ENCODE data around the gene LDB3.
"Not testable (repeated sequence)": the region's sequence is repeated elsewhere in the genome, so short reads cannot be mapped to it uniquely, and the experiment has no call there.

Gene LDB3, protein sequence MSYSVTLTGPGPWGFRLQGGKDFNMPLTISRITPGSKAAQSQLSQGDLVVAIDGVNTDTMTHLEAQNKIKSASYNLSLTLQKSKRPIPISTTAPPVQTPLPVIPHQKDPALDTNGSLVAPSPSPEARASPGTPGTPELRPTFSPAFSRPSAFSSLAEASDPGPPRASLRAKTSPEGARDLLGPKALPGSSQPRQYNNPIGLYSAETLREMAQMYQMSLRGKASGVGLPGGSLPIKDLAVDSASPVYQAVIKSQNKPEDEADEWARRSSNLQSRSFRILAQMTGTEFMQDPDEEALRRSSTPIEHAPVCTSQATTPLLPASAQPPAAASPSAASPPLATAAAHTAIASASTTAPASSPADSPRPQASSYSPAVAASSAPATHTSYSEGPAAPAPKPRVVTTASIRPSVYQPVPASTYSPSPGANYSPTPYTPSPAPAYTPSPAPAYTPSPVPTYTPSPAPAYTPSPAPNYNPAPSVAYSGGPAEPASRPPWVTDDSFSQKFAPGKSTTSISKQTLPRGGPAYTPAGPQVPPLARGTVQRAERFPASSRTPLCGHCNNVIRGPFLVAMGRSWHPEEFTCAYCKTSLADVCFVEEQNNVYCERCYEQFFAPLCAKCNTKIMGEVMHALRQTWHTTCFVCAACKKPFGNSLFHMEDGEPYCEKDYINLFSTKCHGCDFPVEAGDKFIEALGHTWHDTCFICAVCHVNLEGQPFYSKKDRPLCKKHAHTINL

DNA sequence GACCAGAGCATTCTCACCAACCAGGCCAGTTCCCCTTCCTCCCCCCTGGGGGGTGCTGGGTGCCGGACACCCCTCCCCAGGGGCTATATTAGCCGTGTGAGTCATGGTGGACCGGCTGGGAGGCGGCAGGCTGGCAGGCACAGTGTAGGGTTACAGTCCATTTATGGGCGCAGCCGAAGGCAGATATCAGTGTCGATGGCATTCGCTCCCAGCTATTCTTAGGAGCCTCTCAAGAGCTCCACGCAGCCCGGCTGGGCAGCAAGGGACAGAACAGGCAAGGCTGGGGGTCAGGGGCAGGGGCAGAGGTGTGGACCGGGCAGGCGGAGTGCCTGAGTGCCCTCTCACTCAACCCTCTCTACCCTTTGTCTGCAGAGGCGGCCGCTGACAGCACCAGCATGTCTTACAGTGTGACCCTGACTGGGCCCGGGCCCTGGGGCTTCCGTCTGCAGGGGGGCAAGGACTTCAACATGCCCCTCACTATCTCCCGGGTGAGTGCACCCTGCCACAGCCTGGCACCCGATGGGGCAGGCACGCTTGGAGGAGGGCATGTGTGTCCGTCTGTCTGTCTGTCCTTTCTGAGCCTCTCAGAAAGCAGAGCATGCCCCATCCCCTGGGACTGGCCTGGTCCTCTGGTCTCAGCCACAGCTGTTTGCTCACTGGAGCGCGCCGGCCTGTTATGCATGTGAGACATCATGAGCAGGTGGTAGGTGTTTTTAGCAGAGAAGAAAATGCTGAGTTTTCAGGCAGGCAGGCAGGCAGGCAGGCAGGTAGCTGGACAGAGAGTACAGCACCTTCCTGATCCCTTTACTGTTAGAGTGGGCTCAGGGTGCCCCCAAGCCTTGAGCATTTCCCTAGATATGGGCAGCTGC is at the start of gene LDB3:
Gene LDB3 (plus strand): TSS at position 215 of the 869 bp plus-strand sequence. CDS start 181 bp downstream, at position 396.
- DNase-seq = no peak

DNA sequence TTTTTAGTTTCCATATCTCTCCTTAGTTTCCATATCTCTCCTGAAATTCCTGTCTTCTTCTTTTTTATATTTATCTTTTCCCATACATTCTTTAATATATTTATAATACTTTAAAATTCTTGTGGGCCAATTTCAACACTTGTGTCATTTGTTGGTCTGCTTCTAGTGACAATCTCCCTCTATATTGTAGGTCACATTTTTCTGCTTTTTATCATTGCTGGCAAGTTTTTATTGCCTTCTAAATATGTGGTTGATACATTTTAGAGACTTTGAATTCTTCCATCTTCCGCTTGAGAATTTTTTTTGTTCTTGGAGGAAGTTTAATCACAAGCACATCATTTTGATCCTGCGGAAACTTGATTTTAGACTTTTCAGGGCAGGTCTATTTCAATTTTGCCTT is 40.0 kb upstream of the LDB3 start:
- no peak for DNase-seq

DNA sequence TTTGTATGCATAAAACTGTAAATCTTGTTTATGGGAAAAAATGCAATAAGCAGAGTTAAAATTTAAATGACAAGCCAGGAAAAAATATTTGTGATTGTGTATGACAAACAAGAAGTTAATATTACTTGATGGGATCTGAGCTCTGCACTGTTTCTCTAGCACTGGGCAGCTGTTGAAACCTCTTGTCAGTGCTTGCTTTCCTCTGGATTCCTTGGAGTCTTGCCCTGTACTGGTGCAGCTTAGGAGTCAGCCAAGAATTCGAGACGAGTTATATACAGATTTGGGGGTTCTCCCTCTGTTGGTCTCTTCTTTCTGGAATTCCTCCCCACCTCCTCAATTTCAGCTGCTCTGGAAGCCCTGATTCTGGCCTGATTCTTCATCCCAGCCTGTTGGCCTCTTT is 38.2 kb upstream of the LDB3 start:
- no peak for DNase-seq

DNA sequence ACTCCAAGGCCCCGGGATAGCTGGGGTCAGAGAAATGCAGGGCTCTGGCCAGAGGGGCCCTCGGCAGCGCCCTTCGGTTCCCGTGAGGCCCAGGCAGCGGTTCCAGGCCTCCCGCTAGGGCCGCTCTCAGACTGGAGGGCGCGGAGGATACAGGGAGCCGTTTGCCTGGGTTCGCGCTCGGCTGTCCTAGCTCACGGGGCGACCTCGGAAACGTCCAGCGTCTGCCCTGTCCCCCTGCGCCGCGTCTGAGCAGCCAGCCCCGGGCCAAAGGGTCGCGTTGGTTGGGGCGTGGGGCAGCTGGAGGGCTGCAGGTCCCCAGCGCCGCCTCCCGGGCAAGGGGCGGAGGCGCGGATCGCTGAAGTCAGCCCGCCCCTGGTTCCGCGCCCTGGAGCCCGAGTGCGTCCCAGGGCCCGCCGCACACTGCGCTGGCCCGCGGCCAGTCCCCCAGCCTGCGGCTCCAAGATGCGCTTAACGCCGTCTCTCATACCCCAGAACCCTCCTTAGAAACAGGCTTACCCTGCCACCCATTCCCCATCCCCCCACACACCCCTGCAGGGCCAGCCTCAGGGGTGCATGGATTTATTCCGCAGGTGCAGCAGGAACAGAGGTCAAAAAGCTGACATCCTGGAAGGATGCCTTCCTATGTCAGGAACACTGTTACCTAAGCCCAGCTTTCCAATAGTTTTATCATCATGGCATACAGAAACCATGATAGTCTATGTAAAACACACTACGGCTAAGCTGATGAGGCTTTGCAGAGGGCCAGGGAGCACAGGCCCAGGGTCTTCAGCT is 36.1 kb upstream of the LDB3 start:
- DNase-seq = no peak

DNA sequence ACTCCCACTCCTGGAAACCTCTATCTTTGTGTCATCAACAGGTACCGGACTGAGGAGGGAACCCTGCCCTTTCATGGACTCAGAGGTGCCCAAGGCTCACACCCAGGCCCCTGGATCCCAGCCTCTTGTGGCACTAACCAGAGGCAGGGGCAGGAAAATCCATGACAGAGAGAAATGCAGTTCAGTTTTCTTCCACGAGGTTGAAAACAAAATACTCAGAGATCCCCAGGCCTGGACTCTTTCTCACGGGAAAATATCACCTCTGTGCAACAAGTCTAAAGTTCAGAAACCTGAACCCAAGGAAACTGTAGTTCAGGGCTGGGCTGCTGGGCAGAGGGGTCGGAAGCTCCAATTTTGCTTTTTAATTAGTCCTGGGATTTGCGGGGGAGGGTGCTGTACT is 35.4 kb upstream of the LDB3 start:
- no peak for DNase-seq

DNA sequence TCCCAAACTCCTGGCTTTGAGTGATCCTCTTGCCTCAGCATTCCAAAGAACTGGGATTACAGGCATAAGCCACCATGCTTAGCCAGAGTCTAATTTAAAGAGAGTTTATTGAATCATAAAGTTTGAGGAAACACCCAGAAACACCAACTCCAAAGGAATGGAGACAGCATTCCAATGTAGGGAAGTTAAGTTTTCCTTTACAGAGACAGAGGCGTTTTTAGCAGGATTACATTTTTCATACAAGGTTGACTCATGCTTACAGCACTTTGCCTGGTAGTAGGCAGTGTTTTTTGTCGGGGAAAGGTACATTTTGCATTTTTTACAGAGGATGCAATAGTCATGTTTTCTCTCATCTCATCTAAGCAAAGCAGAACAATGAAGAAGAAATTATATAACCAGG is 32.9 kb upstream of the LDB3 start:
- DNase-seq = no peak

DNA sequence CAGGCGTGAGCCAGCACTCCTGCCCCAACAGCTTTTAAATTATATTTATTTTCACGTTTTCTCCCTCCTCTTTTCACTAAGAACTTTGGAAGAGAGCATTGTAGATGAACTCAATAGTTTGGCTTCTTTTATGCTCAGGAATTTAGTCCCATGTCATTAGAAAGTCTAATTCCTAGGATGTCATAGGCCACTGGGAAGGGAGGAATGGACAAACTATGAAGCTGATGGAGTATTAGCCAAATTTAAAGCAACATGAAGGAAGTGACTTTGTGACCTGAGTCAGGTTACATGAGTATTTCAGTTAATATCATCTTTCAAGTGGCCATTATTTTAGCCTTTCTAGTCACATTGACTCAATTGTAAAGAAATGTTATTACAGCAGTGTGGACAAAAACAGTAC is 32.0 kb upstream of the LDB3 start:
- no peak for DNase-seq

DNA sequence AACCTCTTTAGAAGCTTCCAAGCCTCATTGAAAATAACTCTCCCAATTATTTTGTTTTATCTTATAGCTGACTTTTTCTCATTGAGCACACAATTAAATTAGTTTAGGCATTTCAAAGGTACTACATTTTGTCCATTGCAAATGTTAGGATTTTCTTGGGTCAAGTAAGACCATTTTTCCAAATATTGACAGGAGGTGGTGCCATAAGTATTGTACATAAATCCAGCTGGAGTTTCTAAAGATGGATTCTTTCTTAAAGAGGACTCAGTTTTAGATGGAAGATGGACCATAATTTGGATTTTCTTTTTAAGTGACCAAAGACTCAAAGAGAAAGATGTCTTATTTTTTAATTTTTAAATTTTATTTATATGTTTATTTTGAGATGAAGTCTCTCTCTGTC is 26.3 kb upstream of the LDB3 start:
- no peak for DNase-seq

DNA sequence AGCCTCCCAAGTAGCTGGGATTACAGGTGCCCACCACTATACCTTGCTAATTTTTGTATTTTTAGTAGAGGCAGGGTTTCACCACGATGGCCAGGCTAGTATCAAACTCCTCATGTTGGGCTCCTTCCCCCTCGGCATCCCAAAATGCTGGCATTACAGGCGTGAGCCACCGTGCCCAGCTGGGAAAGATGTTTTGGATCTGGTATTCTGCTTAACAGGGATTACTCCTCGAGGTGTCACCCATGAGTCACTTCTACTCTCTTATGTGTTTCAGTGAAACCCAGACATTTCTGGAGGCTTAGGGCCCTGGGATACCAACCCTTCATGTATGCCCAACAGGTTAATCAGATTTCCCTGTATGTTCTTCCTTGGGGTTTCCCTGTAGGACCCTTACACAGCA is 25.8 kb upstream of the LDB3 start:
- no peak for DNase-seq

DNA sequence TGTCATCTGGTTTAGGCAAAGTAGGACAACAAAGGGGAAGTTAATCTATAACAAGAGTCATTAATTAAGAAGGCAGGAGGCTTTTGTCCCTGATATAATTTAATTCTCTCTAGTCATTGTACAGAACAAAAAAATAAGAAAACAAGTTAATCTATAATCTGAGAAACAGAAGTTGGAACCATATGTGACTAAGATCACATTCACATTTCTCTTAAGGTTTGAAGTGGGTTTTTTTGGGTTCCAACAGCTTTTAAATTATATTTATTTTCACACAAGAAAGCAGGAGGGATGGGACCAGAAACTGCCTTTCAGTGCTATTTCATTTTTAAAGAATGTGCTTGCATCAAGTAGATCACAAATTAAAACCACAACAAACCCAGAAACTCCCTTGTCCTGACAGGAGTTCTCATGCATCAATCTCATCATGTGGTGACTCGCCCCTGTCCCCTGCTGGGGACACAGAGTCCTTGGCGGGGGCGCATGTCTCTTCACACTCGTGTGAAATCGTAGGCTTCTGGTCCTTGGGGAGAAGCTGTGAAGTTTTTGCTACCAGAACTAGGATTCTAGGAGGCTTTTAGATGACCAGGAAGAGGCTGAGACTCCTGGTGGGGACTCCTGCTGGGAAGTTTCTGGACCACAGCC is 24.0 kb upstream of the LDB3 start:
- no peak for DNase-seq

DNA sequence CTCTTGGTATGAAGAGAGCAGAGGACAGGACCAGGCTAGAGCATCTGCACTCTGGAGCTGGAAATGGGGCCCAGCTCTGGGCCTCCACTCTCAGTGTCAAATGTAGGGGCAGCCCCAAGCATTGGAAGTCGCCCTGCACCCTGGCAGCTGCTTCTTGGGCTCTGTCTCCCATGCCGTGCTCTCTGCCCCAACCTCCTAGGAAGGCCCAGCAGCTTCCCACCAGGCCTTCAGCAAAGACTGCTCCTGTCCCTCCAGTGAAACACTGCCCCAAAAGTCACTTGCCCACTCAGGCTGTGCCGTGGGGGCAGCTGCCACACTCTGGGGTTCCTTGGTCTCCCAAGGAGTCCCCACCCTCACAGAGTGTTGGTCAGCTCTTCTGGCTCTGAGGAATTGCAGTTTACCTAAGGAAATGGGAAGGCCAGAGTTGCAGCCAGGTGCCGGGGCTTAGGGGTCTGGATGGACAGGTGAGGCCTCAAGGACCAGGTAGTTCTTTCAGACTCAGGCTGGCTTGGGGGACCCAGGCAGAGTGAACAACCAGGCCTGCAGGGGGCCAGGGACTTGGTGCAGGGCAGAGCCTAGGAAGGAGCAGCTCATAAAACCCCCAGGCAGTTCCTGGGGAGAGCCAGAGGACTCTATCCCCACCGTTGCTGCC is 23.4 kb upstream of the LDB3 start:
- no peak for DNase-seq

DNA sequence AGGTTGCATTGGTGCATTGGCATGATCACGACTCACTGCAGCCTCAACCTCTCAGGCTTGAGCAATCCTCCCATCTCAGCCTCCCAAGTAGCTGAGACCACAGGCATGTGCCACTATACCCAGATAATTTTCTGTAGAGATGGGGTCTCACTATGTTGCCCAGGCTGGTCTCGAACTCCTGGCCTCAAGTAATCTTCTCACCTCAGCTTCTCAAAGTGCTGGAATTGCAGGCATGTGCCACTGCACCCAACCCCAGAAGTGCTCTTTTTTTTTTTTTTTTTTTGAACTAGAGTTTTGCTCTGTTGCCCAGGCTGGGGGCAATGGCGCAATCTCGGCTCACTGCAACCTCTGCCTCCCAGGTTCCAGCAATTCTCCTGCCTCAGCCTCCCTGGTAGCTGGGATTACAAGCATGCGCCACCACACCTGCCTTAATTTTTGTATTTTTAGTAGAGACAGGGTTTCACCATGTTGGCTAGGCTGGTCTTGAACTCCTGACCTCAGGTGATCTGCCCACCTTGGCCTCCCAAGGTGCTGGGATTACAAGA is 22.6 kb upstream of the LDB3 start:
- DNase-seq = not testable (repeated sequence)

DNA sequence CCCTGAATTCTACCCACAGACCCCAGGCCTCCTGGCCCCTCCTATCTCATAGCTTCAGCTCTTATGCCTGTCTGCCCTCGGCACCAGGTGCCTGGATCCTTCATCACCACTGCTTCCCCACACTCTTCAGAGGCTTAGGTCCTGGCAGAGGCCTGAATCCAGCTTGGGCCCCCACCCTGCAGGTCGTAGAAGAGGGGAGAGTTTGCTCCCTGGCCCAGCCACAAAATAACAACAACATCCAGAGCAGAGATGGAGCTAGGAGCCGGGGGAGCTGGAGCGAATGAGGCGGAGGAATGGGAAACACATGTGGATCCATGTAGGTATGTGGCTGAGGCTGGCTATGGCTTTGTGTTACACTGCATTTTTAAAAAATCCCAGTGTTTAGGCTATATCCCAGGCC is 21.8 kb upstream of the LDB3 start:
- no peak for DNase-seq

DNA sequence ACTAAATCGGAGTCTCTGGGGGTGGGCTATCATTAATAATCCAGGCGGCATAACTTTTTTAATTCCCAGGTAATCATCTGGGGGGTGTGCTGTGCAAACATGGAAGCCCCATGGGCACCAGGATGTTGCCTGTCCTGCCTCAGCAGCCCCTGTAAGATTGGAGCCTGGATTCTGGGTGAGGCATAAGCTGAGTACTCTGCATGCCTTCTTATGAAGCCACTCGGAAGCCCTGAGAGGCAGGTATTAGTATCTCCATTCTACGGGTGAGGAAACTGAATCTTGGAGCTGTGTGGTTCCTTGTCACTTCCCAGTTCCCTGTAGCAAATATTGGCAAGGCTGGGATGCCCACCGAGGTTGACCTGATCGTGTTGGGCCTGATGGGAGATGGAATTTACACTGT is 21.4 kb upstream of the LDB3 start:
- DNase-seq = no peak

DNA sequence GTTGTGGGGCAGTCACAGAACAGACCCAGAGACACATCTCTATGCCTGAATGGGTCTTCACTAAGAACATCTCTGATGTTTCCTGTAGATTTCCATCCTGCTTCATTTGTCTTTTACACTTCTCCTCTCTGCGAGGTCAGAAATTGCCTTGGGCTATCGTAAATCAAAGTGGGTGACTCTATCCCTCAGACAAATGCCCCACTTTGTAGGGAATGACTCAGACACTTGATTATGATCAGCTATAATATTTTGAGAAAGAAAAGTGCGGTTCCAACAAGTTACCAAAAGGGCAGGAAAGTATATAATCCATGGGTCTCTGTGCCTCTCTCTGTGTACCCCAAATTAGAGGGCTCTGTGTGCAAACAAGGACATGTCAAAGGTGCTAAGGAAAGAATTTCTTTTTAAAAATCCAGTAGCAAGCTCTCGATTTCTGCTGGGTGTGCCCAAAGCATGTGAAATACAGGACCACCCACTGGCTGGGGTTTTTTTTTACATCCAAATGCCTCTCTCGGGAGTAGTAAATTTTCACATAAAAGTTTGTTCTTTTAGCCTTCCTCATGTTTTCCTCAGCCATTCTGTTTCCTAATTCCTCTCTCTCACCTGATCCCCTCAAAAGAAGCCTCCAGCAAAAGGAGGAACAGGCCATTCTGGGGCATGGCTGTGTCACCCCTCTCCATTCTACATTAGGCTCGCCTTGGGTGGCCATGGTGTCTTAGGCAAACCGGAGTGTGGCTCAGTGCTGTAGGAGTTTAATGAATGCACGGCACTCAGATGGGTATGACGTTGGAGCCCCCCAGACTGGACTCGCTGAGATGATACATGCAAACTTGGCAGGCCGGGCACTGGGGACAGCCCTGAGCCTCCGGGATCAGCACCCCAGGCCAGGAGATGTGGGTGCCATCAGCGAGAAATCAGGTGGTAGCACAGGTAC is 20.3 kb upstream of the LDB3 start:
- no peak for DNase-seq

DNA sequence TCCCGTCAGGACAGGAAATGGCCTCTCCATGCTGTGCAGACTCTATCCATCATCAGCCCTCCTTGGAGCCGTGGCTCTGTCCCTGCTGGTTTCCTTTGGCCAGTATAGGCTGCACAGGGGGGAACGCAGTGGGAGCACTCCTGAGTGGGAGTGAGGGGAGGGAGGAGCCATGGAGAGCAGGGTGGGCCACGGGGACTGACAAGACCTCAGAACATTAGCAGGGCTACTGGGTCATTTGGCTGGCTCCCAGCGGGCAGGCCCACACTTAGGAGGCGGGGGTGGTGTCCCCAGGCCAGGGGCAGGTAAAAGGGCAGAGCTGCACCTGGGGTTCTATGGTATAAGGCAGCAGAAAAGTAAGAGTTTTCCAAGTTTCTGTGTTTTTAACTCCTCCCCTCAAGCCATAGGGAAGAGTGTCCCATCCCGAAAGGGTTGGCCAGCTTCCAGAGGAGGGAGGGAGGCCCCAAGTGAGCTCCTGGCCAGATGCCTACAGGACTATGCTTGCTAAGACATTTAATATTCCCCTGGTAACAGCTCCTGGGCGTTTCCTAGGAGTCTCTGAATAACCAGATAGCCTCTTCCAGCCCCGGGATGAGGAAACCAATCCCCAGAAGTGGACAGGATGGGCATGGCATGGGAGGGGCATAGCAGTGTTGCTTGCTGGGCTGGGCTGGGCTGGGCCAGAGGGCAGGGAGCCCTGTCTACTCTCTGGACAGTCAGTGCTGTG is 19.4 kb upstream of the LDB3 start:
- no peak for DNase-seq

DNA sequence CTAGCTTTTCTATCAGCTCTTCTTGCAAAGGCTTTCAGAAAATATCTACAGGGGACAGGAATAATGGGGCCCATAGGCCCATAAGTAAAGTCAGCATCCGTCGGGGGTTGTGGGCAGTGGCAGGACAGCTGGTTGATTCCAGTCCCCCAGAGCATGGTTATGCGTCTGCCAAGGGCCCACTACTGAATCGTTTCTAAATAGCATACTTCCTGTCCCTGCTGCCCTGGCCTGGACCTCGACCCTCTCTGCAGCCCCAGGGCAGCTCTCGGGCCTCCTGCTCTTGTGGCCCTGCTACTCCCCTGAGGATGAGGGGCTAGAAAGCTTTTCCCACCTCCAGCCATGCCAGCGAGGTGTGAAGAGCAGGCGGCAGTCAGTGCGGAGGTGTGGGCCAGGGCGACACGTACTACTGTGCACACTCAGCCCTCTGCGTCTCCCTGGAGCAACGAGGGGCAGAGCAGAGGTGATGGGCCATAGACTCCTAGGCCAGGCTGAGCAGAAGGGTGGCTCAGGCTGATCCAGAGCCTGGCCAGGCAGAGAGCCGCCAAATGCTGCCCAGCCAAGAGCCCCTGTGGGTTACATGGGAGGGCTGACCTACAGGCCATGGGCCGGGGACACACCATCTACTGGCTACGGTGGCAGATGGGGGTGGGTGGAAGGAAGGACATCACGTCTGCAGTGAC is 18.7 kb upstream of the LDB3 start:
- DNase-seq = no peak

DNA sequence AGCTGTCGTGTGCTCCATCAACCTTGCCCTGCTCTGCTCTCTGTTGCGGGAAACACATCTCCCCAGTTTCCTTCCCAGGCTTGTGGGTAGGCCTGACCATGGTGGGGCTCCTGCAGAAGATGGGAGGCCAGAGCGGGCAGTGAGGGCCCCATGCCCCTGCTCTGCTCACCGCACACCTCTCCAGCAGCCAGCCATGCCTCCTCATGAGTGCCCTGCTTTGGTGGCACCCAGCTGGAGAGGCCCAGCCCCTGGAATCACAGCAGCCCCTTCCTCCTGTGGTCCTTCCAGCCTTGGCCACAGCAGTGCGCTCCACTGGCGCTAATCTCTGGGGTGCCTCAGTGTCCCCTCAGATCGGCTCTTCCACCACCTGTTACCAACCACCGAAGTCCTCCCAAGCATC is 18.2 kb upstream of the LDB3 start:
- DNase-seq = no peak

DNA sequence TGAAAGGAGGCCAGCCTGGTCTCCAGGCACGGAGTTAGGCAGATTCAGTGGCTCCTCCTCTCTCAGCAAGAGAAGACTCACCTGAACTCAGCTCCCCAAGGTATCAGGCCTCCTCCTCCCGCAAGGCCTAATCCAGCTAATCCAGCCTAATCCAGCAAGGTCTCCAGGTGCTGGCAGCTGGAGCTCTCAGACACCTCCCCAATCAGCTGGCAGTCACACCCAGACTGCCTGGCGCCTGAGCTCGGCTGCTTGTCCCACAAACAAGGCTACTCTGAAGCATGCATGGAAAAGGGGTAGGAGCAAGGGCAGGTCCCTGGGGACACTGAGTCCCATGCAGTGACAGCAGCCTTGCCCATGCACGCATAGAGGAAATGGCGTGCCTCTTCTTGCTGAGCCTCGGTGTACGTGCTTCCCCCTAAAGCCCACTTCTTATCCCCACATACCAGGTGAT is 17.3 kb upstream of the LDB3 start:
- DNase-seq = no peak

Measured in NCI-H2029 treated with DMSO at 0.1 percent for 48 hours (cell line).